Measurements from ENCODE around the gene MAP2K5.

DNA sequence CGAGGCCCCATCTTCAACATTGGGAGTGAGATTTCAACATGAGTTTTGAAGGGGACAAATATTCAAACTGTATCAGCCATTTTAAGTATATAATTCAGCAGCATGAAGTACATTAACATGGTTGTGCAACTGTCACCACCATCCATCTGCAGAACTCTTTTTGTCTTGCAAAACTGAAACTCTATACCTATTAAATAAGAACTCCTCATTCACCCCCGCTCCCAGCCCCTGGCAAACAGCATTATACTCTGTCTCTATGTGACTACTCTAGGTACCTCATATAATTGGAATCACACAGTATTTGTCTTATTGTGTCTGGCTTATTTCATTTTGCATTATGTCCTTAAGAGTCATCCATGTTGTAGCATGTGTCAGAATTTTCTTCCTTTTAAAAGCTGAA lies 110.1 kb downstream of the MAP2K5 start:
- TF ChIP-seq CTCF (IDR thresholded peaks at IDR 0.05) (no peak), TP53 (CRISPR knock-in tag; IDR thresholded peaks at IDR 0.05) (no peak), EMX1 (CRISPR knock-in tag; IDR thresholded peaks at IDR 0.05) (no peak)

Measured in WTC11 (cell line).